K562 (cell line): ENCODE results near the gene TCIRG1. TPM values are rescaled to one million over a fixed set of nuclear protein-coding genes. Genes with fewer than 3 reads are reported as not detected.

ENCODE experiments used
- ATAC-seq: fragments of 200-7000 bp; cut with Tn5 transposase; 3 replicates; pipeline ENCODE4 v1.9.1; 2020; ENCODE audit warnings: moderate library complexity
- BruUV-seq: library from RNA; stranded (reverse); fragments of 400-500 nt; replicated peaks from 2 replicates; lab custom pipeline; 2021; lab: Mats Ljungman, UMichigan
- CTCF ChIA-PET: fragments of 300-600 bp; formaldehyde crosslinking; extraction: SDS; loops from one replicate; lab custom pipeline; 2021; ENCODE audit warnings: low intra/inter-chr PET ratio; lab: Yijun Ruan, JAX
- POLR2A ChIA-PET: fragments of 300-600, 350-650 bp; sonication (Branson Sonifier 250); formaldehyde crosslinking; extraction: SDS; loops from one replicate; lab custom pipeline; 2021; ENCODE audit warnings: antibody characterized with exemption, inconsistent platforms; lab: Yijun Ruan, JAX
- DNase-seq, 4 experiments: peaks; one replicate each; pipeline versions ENCODE4 v3.0.0 to v3.0.0-alpha.2; 2011 to 2018; ENCODE audit warnings: low spot score in 3 of 4, mixed read lengths in 3 of 4; ENCODE audit errors: extremely low read depth in 1 of 4
- FAIRE-seq: peaks from 2 replicates; lab custom pipeline; 2011; peaks lifted over from hg19 to GRCh38; lab: Jason Lieb, UNC
- H2AFZ ChIP-seq: 2 replicates; pipeline ENCODE4 v1.6.0; 2011; ENCODE audit warnings: low read depth, low read length, control low read depth, inconsistent platforms
- H3K27ac ChIP-seq: fragments of 200-600 bp; 3 replicates; pipeline ENCODE4 v1.8.0; 2011; ENCODE audit warnings: low read depth, mild to moderate bottlenecking, control low read depth, inconsistent platforms, low read length, moderate library complexity, mixed read lengths; ENCODE audit errors: extremely low read depth
- H3K27me3 ChIP-seq, 2 experiments: fragments of 300-600 bp in 1 of 2; 2 replicates in 1 of 2; 3 replicates in 1 of 2; pipeline versions ENCODE4 v1.6.0 to v1.8.0; 2011; ENCODE audit warnings: inconsistent platforms in 2 of 2, low read length in 2 of 2, mild to moderate bottlenecking in 1 of 2, mixed read lengths in 1 of 2, moderate library complexity in 1 of 2; ENCODE audit not compliant: control insufficient read depth in 2 of 2, insufficient read depth in 2 of 2
- H3K36me3 ChIP-seq: fragments of 300-600 bp; 3 replicates; pipeline ENCODE4 v1.8.0; 2011; ENCODE audit warnings: mild to moderate bottlenecking, low read length, inconsistent platforms; ENCODE audit not compliant: control insufficient read depth, insufficient read depth
- H3K4me1 ChIP-seq, 2 experiments: fragments of 200-600 bp in 1 of 2; replicated peaks in 1 of 2; 2 replicates in 1 of 2; 3 replicates in 1 of 2; pipeline versions ENCODE4 v1.5.1 to v1.8.0; 2011; ENCODE audit warnings: inconsistent platforms in 2 of 2, low read length in 2 of 2, mild to moderate bottlenecking in 1 of 2, mixed read lengths in 1 of 2, moderate library complexity in 1 of 2; ENCODE audit not compliant: control insufficient read depth in 2 of 2, insufficient read depth in 2 of 2
- H3K4me2 ChIP-seq: 2 replicates; pipeline ENCODE4 v1.6.1; 2011; ENCODE audit warnings: low read length, control low read depth, inconsistent platforms, mixed read lengths; ENCODE audit not compliant: insufficient read depth
- H3K4me3 ChIP-seq: fragments of 200-600 bp; sonication (generic), shearing (Covaris generic); 2 replicates; pipeline ENCODE4 v1.5.1; 2016; ENCODE audit warnings: control low read depth, inconsistent platforms
- H3K79me2 ChIP-seq: fragments of 200-600 bp; 3 replicates; pipeline ENCODE4 v1.8.0; 2011; ENCODE audit warnings: low read length, inconsistent platforms; ENCODE audit not compliant: control insufficient read depth, insufficient read depth
- H3K9ac ChIP-seq, 2 experiments: 2 replicates each; pipeline versions ENCODE4 v1.6.0 to v1.6.1; 2011; ENCODE audit warnings: low read depth in 2 of 2, low read length in 2 of 2, control low read depth in 1 of 2, inconsistent platforms in 1 of 2, mild to moderate bottlenecking in 1 of 2, mixed read lengths in 1 of 2; ENCODE audit not compliant: insufficient read depth in 1 of 2
- H3K9me1 ChIP-seq: one replicate; pipeline ENCODE4 v1.6.0; 2011; ENCODE audit warnings: inconsistent platforms, mild to moderate bottlenecking, low read length, moderate library complexity; ENCODE audit not compliant: control insufficient read depth, insufficient read depth
- H3K9me3 ChIP-seq: replicated peaks from 2 replicates; pipeline ENCODE4 v1.5.1; 2011; ENCODE audit warnings: low read depth, low read length, inconsistent platforms; ENCODE audit not compliant: control insufficient read depth, insufficient read depth
- H4K20me1 ChIP-seq: replicated peaks from 2 replicates; pipeline ENCODE4 v1.6.1; 2011; ENCODE audit warnings: low read length, inconsistent platforms, mixed read lengths; ENCODE audit not compliant: control insufficient read depth, insufficient read depth
- BCLAF1 ChIP-seq, 2 experiments: fragments of 450-650 bp in 1 of 2; IDR thresholded peaks; 2 replicates each; pipeline ENCODE4 v1.6.1; 2011 to 2017; ENCODE audit warnings: low read depth in 2 of 2, antibody characterized with exemption in 1 of 2, borderline replicate concordance in 1 of 2, low read length in 1 of 2, mild to moderate bottlenecking in 1 of 2, mixed read lengths in 1 of 2; ENCODE audit not compliant: control insufficient read depth in 1 of 2
- GTF2F1 ChIP-seq: IDR thresholded peaks from 2 replicates; pipeline ENCODE4 v1.6.1; 2011; ENCODE audit warnings: low read depth, low read length, improper control_type of control experiment
- HDAC1 ChIP-seq, 2 experiments: fragments of 450-650 bp; IDR thresholded peaks; 2 replicates each; pipeline ENCODE4 v1.6.1; 2016 to 2017; ENCODE audit warnings: inconsistent platforms in 1 of 2, mild to moderate bottlenecking in 1 of 2, moderate library complexity in 1 of 2
- ILK ChIP-seq: fragments of 450-650 bp; IDR thresholded peaks from 2 replicates; pipeline ENCODE4 v1.6.1; 2016; ENCODE audit warnings: missing genetic modification characterization, low read depth, mild to moderate bottlenecking, missing compliant biosample characterization, moderate library complexity, borderline replicate concordance
- MYC ChIP-seq, 2 experiments: fragments of 250-450 bp in 1 of 2; sonication (Bioruptor Pico) in 1 of 2; IDR thresholded peaks; 2 replicates each; pipeline versions ENCODE4 v1.5.1 to v1.6.1; 2012 to 2021; ENCODE audit warnings: low read depth in 2 of 2, borderline replicate concordance in 1 of 2, improper control_type of control experiment in 1 of 2, low read length in 1 of 2, mild to moderate bottlenecking in 1 of 2, moderate library complexity in 1 of 2
- PHF8 ChIP-seq: fragments of 200-600 bp; sonication (generic); IDR thresholded peaks from 2 replicates; pipeline ENCODE4 v1.6.1; 2012; ENCODE audit warnings: mixed run types, mild to moderate bottlenecking, inconsistent platforms, low read length, moderate library complexity, borderline replicate concordance
- POLR2G ChIP-seq: fragments of 200-400 bp; formaldehyde crosslinking; IDR thresholded peaks from 2 replicates; pipeline ENCODE4 v1.6.1; 2017; ENCODE audit warnings: low read depth, mild to moderate bottlenecking, antibody characterized with exemption, low read length, moderate library complexity
- TAL1 ChIP-seq: fragments of 450-650 bp; IDR thresholded peaks from 2 replicates; pipeline ENCODE4 v1.6.1; 2016; ENCODE audit warnings: mild to moderate bottlenecking
- ZFP36 ChIP-seq: fragments of 150-350 bp; IDR thresholded peaks from 2 replicates; pipeline ENCODE4 v1.6.1; 2018; ENCODE audit warnings: low read length, low read depth; ENCODE audit not compliant: partially characterized antibody
- WGBS: fragments of 100-300 bp; shearing (Covaris generic); methylation state at CpG from one replicate; pipeline ENCODE4 v1.1.6; 2016; ENCODE audit warnings: low coverage, mixed read lengths; ENCODE audit not compliant: insufficient coverage; ENCODE audit errors: missing lambda C conversion rate; 5-methylcytosine and 5-hydroxymethylcytosine counted together
- in situ Hi-C: fragments of 300-500 bp; cut with MboI; formaldehyde crosslinking; loops from 4 replicates; pipeline ENCODE4 v1.15.0; 2018; ENCODE audit warnings: inconsistent platforms, mixed read lengths
- intact Hi-C: fragments of 100-400 bp; cut with micrococcal nuclease; formaldehyde crosslinking; loops from 2 replicates; pipeline ENCODE4 v1.14.2; 2022
- polyA plus RNA-seq, 8 experiments: library from polyadenylated mRNA; depleted of rRNA in 4 of 8; stranded (reverse) in 5 of 8; unstranded in 3 of 8; fragments of >200 nt; fragmentation: Nextera tagmentation in 2 of 8; fragmentation: Illumina TruSeq in 1 of 8; extraction: Ambion mirVana in 2 of 8; extraction: Trizol in 1 of 8; gene quantifications; 2 replicates each; pipeline versions ENCODE4 v1.2.1 to v1.2.3, GENCODE V29; 2011 to 2014; ENCODE audit warnings: inconsistent platforms in 1 of 8, missing spikeins in 1 of 8
- total RNA-seq, 7 experiments: library from RNA; depleted of rRNA in 6 of 7; stranded (reverse); fragments of >200 nt in 6 of 7; fragmentation: Illumina TruSeq in 2 of 7; extraction: Trizol in 2 of 7; gene quantifications; 2 replicates each; pipeline versions ENCODE4 v1.2.1 to v1.2.3, GENCODE V29; 2011 to 2021; ENCODE audit warnings: low replicate concordance in 1 of 7
- TF ChIP-seq, protein P1 (sequence below), 2 experiments: fragments of 200-800 bp in 1 of 2; sonication (Bioruptor generic) in 1 of 2; sonication (generic) in 1 of 2; formaldehyde crosslinking in 1 of 2; IDR thresholded peaks in 1 of 2; conservative IDR thresholded peaks in 1 of 2; 2 replicates each; pipeline versions ENCODE4 v1.5.0 to v1.6.1; 2016 to 2020; ENCODE audit warnings: missing compliant biosample characterization in 1 of 2, missing genetic modification characterization in 1 of 2, missing genetic modification reagents in 1 of 2
- TF ChIP-seq, protein P2 (sequence below), 3 experiments: fragments of 200-800 bp in 1 of 3; sonication (Bioruptor generic) in 1 of 3; sonication (generic) in 1 of 3; formaldehyde crosslinking in 1 of 3; IDR thresholded peaks; 2 replicates each; pipeline versions ENCODE4 v1.6.1 to v1.8.0; 2016 to 2022; ENCODE audit warnings: mild to moderate bottlenecking in 2 of 3, missing compliant biosample characterization in 2 of 3, missing genetic modification characterization in 2 of 3, missing genetic modification reagents in 1 of 3

The TCIRG1 gene
- total and polyA plus RNA-seq, 9 of the 15 experiments (the other 6 are each of a cell fraction or from before 2014, with no cell fraction given) = 0.49 to 143 (median 24.4) TPM

GRCh38 chr11:68099474-68100405 lies 60.9 kb downstream of the TCIRG1 start:
- peaks cover 64% of the 10 kb centered on the region for H3K79me2 ChIP-seq
- H3K27me3 ChIP-seq = no peaks in the 10 kb centered on the region
- FAIRE-seq (peak; percentile 93), DNase-seq (peak in 3 of 4 experiments; percentile 33 to 91 (median 74)), ATAC-seq (peak; percentile 95)
- no peaks in the 10 kb centered on the region for H3K9me3 ChIP-seq
- POLR2A ChIA-PET = interaction anchor here (0.6 to 3.3 kb wide), 6 partner anchors 8 to 37 kb away, joined by 3 to 22 read pairs (median 4); no protein-coding TSS in a partner anchor
- H3K9ac ChIP-seq = peak overlapping the region; percentile 23 to 42; a peak in 3 of 4 replicates
- peak overlapping the region; percentile 60 for H3K4me2 ChIP-seq
- 15% methylated on average over 12 of the region's 12 CpGs for WGBS
- no peaks in the 10 kb centered on the region; the same call in 1 of the 2 replicates for H4K20me1 ChIP-seq
- peak overlapping the region; percentile 15; the same call in 1 of the 2 replicates for H3K4me3 ChIP-seq
- BruUV-seq = no TSS peak
- peaks cover 13% of the 10 kb centered on the region; the same call in 1 of the 3 replicates for H3K36me3 ChIP-seq
- in situ Hi-C loops = no loop called here
- intact Hi-C loops = no loop called here
- H2AFZ ChIP-seq = peak overlapping the region; percentile 27
- H3K27ac ChIP-seq = peak overlapping the region; percentile 57
- H3K4me1 ChIP-seq = peaks cover 4 to 12% of the 10 kb centered on the region in 2 experiments; a peak in 3 of 5 replicates
- no peaks in the 10 kb centered on the region for H3K9me1 ChIP-seq
- CTCF ChIA-PET = no interaction called here
- TF ChIP-seq TAL1 = peak; percentile 50; the same call in 1 of the 2 replicates
- TF ChIP-seq, protein P1, sequence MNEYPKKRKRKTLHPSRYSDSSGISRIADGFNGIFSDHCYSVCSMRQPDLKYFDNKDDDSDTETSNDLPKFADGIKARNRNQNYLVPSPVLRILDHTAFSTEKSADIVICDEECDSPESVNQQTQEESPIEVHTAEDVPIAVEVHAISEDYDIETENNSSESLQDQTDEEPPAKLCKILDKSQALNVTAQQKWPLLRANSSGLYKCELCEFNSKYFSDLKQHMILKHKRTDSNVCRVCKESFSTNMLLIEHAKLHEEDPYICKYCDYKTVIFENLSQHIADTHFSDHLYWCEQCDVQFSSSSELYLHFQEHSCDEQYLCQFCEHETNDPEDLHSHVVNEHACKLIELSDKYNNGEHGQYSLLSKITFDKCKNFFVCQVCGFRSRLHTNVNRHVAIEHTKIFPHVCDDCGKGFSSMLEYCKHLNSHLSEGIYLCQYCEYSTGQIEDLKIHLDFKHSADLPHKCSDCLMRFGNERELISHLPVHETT (CRISPR knock-in tag; conservative IDR thresholded peaks at IDR 0.05 in 1 of 2, IDR thresholded peaks at IDR 0.05 in 1 of 2) = no peak
- TF ChIP-seq GTF2F1 = no peak
- peak; percentile 94 for TF ChIP-seq ZFP36
- TF ChIP-seq BCLAF1 (IDR thresholded peaks at IDR 0.05; ENCODE audit: borderline replicate concordance in 1 of 2, control insufficient read depth in 1 of 2, low read depth in 2 of 2, low read length in 1 of 2) = no peak
- peak in 1 of 2 experiments; percentile 42; a peak in 1 of 4 replicates for TF ChIP-seq HDAC1 (IDR thresholded peaks at IDR 0.05)
- TF ChIP-seq PHF8 = no peak
- no peak for TF ChIP-seq ILK (tag)
- TF ChIP-seq, protein P2, sequence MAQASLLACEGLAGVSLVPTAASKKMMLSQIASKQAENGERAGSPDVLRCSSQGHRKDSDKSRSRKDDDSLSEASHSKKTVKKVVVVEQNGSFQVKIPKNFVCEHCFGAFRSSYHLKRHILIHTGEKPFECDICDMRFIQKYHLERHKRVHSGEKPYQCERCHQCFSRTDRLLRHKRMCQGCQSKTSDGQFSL (CRISPR knock-in tag; IDR thresholded peaks at IDR 0.05) = no peak
- TF ChIP-seq, protein P2 (tag; IDR thresholded peaks at IDR 0.05) = no peak
- no peak for TF ChIP-seq POLR2G
- peak; percentile 48; the same call in 1 of the 2 replicates for TF ChIP-seq MYC (IDR thresholded peaks at IDR 0.05; ENCODE audit: low read depth, low read length)
- no peak for TF ChIP-seq MYC (CRISPR knock-in tag; IDR thresholded peaks at IDR 0.05; ENCODE audit: borderline replicate concordance, low read depth)
